Measurements from ENCODE around the gene KCTD21. TPM values are rescaled to one million over a fixed set of nuclear protein-coding genes. Genes with fewer than 3 reads are reported as not detected.

Gene KCTD21
- total RNA-seq, 1 experiment from 2014 or later: 3.2 TPM

- DNase-seq: peak; percentile 33
- no peak overlapping the region for H3K4me3 ChIP-seq (ENCODE audit: insufficient read depth, low read depth, low read length)
- no peaks in the 10 kb centered on the region for H3K27me3 ChIP-seq (ENCODE audit: control insufficient read depth, insufficient read depth, low read length)
- no peaks in the 10 kb centered on the region; the same call in none of the 2 replicates for H3K36me3 ChIP-seq (replicated peaks; ENCODE audit: control insufficient read depth, insufficient read depth, low read length)
Observed at GRCh38 chr11:78212586-78213371, 24.4 kb upstream of the KCTD21 start.

- no peaks in the 10 kb centered on the region for H3K27me3 ChIP-seq (ENCODE audit: control insufficient read depth, insufficient read depth, low read length)
- H3K4me3 ChIP-seq (ENCODE audit: insufficient read depth, low read depth, low read length): no peak overlapping the region
- no peak for DNase-seq
- no peaks in the 10 kb centered on the region; the same call in none of the 2 replicates for H3K36me3 ChIP-seq (replicated peaks; ENCODE audit: control insufficient read depth, insufficient read depth, low read length)
Observed at GRCh38 chr11:78211565-78211964, 23.1 kb upstream of the KCTD21 start.

- DNase-seq: no peak
- Histone ChIP-seq H3K36me3 (replicated peaks; ENCODE audit: control insufficient read depth, insufficient read depth, low read length) (no peaks in the 10 kb centered on the region; the same call in none of the 2 replicates), H3K4me3 (ENCODE audit: insufficient read depth, low read depth, low read length) (no peak overlapping the region), H3K27me3 (ENCODE audit: control insufficient read depth, insufficient read depth, low read length) (no peaks in the 10 kb centered on the region)
Observed at GRCh38 chr11:78210000-78210608, 21.7 kb upstream of the KCTD21 start.

GRCh38 chr11:78209478-78209877 lies 21.1 kb upstream of the KCTD21 start:
- DNase-seq: no peak
- Histone ChIP-seq H3K4me3 (ENCODE audit: insufficient read depth, low read depth, low read length) (no peak overlapping the region), H3K27me3 (ENCODE audit: control insufficient read depth, insufficient read depth, low read length) (no peaks in the 10 kb centered on the region), H3K36me3 (replicated peaks; ENCODE audit: control insufficient read depth, insufficient read depth, low read length) (no peaks in the 10 kb centered on the region; the same call in none of the 2 replicates)

- no peak overlapping the region for H3K4me3 ChIP-seq (ENCODE audit: insufficient read depth, low read depth, low read length)
- H3K27me3 ChIP-seq (ENCODE audit: control insufficient read depth, insufficient read depth, low read length): no peaks in the 10 kb centered on the region
- no peak for DNase-seq
- H3K36me3 ChIP-seq (replicated peaks; ENCODE audit: control insufficient read depth, insufficient read depth, low read length): no peaks in the 10 kb centered on the region; the same call in none of the 2 replicates
Observed at GRCh38 chr11:78208257-78209165, 20.1 kb upstream of the KCTD21 start.

GRCh38 chr11:78207532-78208256 lies 19.3 kb upstream of the KCTD21 start:
- H3K27me3 ChIP-seq (ENCODE audit: control insufficient read depth, insufficient read depth, low read length): no peaks in the 10 kb centered on the region
- DNase-seq: no peak
- H3K36me3 ChIP-seq (replicated peaks; ENCODE audit: control insufficient read depth, insufficient read depth, low read length): no peaks in the 10 kb centered on the region; the same call in none of the 2 replicates
- H3K4me3 ChIP-seq (ENCODE audit: insufficient read depth, low read depth, low read length): no peak overlapping the region

GRCh38 chr11:78205691-78206090 lies 17.3 kb upstream of the KCTD21 start:
- no peak overlapping the region for H3K4me3 ChIP-seq (ENCODE audit: insufficient read depth, low read depth, low read length)
- no peaks in the 10 kb centered on the region for H3K27me3 ChIP-seq (ENCODE audit: control insufficient read depth, insufficient read depth, low read length)
- peaks cover 1% of the 10 kb centered on the region for H3K36me3 ChIP-seq (replicated peaks; ENCODE audit: control insufficient read depth, insufficient read depth, low read length)
- no peak for DNase-seq

GRCh38 chr11:78205256-78205655 lies 16.8 kb upstream of the KCTD21 start:
- H3K27me3 ChIP-seq (ENCODE audit: control insufficient read depth, insufficient read depth, low read length): no peaks in the 10 kb centered on the region
- no peak for DNase-seq
- H3K4me3 ChIP-seq (ENCODE audit: insufficient read depth, low read depth, low read length): no peak overlapping the region
- peaks cover 1% of the 10 kb centered on the region for H3K36me3 ChIP-seq (replicated peaks; ENCODE audit: control insufficient read depth, insufficient read depth, low read length)

GRCh38 chr11:78203184-78203583 lies 14.8 kb upstream of the KCTD21 start:
- peaks cover 1% of the 10 kb centered on the region for H3K36me3 ChIP-seq (replicated peaks; ENCODE audit: control insufficient read depth, insufficient read depth, low read length)
- no peak for DNase-seq
- H3K27me3 ChIP-seq (ENCODE audit: control insufficient read depth, insufficient read depth, low read length): no peaks in the 10 kb centered on the region
- H3K4me3 ChIP-seq (ENCODE audit: insufficient read depth, low read depth, low read length): no peak overlapping the region

- H3K36me3 ChIP-seq (replicated peaks; ENCODE audit: control insufficient read depth, insufficient read depth, low read length): peaks cover 1% of the 10 kb centered on the region
- no peak for DNase-seq
- H3K27me3 ChIP-seq (ENCODE audit: control insufficient read depth, insufficient read depth, low read length): no peaks in the 10 kb centered on the region
- H3K4me3 ChIP-seq (ENCODE audit: insufficient read depth, low read depth, low read length): no peak overlapping the region
Observed at GRCh38 chr11:78202733-78203167, 14.3 kb upstream of the KCTD21 start.

- DNase-seq: no peak
- no peak overlapping the region for H3K4me3 ChIP-seq (ENCODE audit: insufficient read depth, low read depth, low read length)
- no peaks in the 10 kb centered on the region for H3K27me3 ChIP-seq (ENCODE audit: control insufficient read depth, insufficient read depth, low read length)
- peaks cover 1% of the 10 kb centered on the region for H3K36me3 ChIP-seq (replicated peaks; ENCODE audit: control insufficient read depth, insufficient read depth, low read length)
Observed at GRCh38 chr11:78201096-78201818, 12.8 kb upstream of the KCTD21 start.

- no peak overlapping the region for H3K4me3 ChIP-seq (ENCODE audit: insufficient read depth, low read depth, low read length)
- peak; percentile 28 for DNase-seq
- peaks cover 1% of the 10 kb centered on the region for H3K36me3 ChIP-seq (replicated peaks; ENCODE audit: control insufficient read depth, insufficient read depth, low read length)
- no peaks in the 10 kb centered on the region for H3K27me3 ChIP-seq (ENCODE audit: control insufficient read depth, insufficient read depth, low read length)
Observed at GRCh38 chr11:78200553-78200952, 12.1 kb upstream of the KCTD21 start.

GRCh38 chr11:78200061-78200460 lies 11.6 kb upstream of the KCTD21 start:
- H3K4me3 ChIP-seq (ENCODE audit: insufficient read depth, low read depth, low read length): no peak overlapping the region
- no peaks in the 10 kb centered on the region for H3K27me3 ChIP-seq (ENCODE audit: control insufficient read depth, insufficient read depth, low read length)
- peaks cover 1% of the 10 kb centered on the region for H3K36me3 ChIP-seq (replicated peaks; ENCODE audit: control insufficient read depth, insufficient read depth, low read length)
- DNase-seq: no peak
